IPS DF 4.7 (cell line): ENCODE results near the gene ZBTB17.
"Not testable (repeated sequence)": the region's sequence is repeated elsewhere in the genome, so short reads cannot be mapped to it uniquely, and the experiment has no call there.

Experiments
- DNase-seq: peaks from one replicate; pipeline ENCODE4 v3.0.0-alpha.2; 2013; ENCODE audit warnings: low spot score; ENCODE audit errors: extremely low read depth

The ZBTB17 gene

DNA sequence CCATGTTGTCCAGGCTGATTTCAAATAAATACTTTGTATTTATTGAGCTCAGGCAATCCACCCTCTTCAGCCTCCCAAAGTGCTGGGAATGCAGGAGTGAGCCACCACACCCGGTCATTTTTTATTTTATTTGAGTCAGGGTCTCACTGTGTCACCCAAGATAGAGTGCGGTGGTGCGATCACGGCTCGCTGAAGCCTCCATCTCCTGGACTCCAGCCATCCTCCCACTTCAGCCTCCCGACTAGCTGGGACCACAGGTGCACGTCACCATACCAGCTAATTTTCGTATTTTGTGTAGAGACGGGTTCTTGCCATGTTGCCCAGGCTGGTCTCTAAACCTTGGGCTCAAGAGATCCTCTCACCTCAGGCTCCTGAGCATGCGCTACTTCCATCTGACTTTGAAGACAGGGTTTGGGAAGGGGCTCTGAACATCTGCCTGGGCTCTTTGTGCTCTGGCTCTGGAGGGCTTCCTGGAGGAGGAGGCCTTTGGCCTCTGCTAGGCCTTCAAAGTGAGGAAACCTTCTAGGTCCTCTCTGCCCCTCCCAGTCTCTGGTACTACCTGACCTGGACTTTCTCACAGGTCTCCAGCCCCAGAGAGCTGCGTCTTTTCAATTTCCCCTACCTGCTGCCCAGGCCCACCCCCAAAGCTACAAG is 36.2 kb upstream of the ZBTB17 start:
- no peak for DNase-seq

DNA sequence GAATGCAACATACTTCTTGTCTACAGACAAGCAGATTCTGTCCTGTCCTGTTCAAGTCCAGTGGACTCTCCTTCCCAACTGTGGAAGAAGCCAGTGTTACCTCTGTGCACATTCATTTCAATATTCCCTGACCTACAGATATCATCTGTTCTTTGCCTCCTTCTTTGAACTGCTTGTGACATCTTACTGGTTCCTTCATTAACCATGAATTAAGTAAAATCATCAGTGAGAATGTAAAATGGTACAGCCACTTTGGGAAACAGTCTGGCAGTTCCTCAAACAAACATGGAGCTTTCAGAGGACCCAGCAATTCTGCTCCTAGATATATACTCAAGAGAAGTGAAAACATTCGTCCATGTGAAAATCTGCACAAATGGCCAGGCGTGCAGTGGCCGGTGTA is 34.9 kb upstream of the ZBTB17 start:
- DNase-seq, result no peak

DNA sequence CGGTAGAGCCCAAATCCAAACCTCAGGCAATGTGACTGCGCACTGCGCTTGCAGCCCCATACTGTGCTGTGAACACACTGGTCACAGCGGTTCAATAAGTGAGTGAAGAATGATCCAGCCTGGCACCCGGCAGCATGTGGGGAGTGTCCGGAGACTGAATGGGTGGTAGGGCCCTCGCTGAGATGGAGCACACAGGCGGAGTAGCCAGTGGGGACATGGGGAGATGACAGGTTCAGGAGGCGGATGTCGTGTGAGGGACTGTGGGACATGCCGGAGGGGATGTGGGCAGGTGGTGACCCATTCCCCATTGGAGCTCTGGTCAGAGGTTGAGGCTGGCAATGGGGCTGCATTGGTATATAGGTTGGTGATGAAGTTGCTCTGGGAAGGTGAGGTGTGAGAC is 33.8 kb upstream of the ZBTB17 start:
- no peak for DNase-seq

DNA sequence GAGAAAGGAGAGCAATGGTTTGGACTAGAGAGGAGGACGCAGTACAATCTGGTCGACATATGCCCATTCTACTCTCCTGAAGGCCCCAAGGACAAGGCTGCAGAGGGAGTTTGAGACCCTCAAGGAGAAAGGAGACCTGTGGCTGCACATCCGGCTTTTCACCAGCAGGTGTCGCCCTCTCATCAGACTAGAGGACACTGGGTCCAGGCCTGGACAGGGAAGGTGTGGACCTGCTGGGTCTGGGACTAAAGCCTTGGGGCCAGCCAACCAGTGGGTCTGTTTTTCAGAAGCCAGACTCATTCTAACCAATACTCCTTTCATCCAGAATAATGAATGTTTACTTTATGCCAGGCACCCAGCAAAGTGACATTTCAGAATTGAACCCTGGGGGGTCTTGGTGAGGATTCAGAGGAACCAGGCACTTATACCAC is 33.1 kb upstream of the ZBTB17 start:
- no peak for DNase-seq

DNA sequence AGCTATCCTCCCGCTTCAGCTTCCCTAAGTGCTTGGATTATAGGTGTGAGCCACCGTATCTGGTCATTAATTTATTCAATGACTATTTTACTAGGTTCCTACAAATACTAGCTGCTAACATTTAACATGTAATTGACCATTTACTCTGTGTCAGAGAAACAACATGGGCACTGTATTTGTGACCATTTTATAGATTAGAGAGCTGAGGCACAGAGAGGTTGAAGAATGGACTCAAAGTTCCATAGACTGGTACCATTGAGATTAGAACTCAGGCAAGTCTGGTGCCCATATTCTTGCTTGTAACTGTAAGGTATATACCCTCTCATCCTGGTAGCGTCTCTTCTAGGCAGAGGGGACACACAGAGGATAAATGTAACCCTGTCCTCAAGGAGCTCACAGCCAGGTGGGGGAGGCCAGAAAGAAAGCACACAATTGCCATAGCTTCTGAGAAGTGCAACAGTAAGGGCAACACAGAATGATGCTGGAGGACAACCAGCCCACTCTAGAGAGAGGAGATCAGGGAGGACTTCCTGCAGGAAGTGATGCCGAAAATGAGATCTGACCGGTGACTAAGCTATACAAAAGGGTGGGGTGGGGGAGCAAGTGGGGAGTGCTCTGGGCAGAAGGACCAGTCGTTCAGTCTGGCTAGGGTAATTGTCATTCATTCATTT is 31.9 kb upstream of the ZBTB17 start:
- DNase-seq, result no peak

DNA sequence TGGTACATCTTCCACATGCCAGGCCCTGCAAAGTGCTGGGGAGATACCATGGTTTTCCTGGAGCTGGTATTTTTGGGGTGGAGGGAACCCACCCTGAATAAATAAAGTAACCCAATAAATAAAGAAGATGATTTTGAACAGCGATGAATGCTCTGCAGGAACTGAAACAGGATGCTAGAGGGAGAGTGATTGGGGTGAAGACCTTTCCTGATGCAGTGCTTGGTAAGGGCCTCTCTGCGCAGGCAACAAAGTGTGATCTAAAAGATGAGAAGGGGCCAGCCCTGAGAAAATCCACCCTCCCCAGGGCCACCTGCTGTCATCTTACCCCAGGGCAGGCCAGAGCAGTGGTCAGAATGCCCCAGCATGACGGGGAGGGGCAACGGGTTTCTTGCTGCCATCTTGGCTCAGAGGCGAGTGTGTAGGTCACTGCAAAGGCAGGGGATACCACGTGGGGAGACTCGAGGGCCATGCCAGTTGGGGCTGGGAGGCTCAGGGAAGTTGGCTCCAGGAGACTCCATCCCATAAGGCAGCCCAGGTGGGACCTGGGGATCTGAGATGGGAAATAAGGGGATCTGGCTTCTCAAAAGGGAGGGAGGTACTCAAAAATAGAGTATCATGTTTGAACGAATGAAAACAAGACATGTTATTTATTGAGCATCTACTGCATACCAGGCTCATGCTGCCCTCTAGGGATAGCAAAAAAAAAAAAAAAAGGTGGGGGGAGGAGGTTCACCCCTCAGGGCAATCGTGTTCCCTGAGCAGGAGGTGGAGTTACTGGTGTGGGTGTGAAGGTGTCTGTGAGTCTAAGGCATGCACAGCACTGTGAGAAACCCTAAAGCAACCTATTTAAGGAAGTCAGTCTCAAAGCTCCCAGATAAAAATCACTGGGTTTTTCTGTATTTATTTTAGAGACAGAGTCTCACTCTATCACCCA is 30.9 kb upstream of the ZBTB17 start:
- DNase-seq, result no peak

DNA sequence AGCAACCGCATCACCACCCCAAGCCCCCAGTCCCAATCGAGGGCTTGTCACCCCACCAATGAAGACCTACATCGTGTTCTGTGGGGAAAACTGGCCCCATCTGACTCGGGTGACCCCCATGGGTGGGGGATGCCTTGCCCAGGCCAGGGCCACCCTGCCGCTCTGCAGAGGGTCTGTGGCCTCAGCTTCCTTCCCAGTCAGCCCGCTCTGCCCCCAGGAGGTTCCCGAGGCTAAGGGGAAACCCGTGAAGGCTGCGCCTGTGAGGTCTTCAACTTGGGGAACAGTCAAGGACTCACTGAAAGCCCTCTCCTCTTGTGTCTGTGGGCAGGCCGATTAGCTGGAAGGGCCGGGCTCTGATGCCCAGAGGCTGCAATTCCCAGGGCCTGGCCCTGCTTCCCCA is 30.1 kb upstream of the ZBTB17 start:
- no peak for DNase-seq

DNA sequence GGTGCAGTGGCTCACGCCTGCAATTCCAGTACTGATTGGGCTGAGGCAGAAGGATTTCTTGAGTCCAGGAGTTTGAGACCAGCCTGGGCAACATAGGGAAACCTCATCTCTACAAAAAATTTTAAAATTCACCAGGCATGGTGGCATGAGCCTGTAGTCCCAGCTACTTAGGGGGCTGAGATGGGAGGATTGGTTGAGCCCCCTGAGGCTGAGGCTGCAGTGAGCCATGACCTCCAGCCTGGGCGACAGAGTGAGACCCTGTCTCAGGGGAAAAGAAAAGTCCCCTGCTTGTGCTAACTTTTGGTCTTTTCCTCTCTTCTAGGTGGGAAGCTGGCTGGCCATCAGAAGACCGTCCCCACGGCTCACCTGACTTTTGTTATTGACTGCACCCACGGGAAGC is 29.7 kb upstream of the ZBTB17 start:
- no peak for DNase-seq

DNA sequence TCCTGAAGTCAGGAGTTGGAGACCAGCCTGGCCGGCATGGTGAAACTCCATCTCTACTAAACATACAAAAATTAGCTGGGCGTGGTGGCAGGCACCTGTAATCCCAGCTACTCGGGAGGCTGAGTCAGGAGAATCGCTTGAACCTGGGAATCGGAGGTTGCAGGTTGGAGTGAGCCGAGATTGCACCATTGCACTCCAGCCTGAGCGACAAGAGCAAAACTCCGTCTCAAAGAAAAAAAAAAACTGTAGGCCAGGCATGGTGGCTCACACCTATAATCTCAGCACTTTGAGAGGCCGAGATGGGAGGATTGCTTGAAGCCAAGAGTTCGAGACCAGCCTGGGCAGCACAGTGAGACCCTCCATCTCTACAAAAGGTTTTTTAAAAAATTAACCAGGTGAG is 25.4 kb upstream of the ZBTB17 start:
- DNase-seq, result not testable (repeated sequence)

DNA sequence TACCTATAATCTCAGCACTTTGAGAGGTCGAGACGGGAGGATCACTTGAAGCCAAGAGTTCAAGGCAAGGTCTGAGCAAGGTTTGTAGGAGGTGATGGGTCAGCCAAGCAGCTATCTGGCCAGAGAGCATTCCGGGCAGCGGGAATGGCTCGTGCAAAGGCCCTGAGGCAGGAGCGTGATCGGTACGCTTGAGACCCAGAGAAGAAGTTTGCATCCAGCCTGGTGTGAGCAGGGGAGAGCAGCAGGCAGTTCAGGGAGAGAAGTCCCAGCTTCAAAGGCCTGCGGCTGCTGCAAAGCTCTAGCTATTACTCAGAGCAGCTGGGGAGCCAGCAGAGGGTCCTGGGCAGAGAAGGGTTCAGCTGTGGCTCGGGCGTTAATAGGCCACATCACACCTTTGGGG is 23.0 kb upstream of the ZBTB17 start:
- no peak for DNase-seq

DNA sequence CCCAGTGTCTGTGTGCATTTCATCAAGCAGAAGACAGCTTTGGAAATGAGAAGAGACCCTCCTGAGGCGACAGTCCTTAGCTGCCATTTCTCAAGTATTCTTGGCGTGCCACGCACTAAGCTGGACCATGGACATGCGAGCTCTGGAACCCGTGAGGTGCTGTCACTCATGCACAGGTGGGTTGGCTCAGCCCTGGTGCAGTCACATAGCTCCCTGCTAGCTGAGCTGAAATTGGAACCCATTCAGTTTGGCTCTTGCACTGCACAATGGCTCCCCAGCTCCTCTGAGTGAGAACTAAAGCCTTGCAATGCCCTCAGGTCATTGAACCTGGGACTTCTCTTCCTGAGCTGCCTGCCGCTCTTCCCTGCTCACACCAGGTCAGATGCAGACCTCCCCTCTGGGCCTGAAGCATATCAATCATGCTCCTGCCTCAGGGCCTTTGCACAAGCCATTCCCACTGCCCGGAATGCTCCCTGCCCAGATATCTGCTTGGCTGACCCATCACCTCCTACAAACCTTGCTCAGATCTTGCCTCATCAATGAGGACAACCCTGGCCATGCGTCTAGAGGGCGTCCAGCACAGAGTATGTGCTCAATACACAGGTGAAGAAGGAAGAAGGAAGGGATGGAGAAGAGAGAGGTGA is 21.9 kb upstream of the ZBTB17 start:
- DNase-seq, result no peak

DNA sequence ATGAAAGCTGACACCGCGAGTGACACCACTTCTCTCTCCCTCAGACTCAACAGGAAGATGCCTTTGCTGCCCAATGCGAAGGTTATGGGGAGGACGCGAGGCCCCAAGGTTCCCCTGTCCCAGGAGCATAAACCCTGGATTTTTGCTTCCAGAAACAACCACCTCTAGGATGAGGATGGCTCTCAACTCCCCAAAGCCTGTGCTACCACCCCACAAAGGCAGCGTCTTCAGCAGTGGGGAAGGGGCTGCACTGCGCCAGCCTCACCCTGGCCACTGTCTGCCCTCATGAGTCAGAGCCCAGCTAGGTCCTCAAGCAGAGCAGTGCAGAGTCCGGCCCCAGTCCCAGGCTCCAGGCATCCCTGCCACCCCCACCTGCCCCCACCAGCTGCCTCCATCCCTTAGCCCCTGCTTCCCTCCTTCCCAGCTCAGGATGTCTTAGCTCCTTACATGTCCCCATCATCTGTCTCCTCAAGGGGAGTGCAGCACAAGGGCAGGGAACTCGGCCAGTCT is 21.2 kb upstream of the ZBTB17 start:
- DNase-seq, result no peak

DNA sequence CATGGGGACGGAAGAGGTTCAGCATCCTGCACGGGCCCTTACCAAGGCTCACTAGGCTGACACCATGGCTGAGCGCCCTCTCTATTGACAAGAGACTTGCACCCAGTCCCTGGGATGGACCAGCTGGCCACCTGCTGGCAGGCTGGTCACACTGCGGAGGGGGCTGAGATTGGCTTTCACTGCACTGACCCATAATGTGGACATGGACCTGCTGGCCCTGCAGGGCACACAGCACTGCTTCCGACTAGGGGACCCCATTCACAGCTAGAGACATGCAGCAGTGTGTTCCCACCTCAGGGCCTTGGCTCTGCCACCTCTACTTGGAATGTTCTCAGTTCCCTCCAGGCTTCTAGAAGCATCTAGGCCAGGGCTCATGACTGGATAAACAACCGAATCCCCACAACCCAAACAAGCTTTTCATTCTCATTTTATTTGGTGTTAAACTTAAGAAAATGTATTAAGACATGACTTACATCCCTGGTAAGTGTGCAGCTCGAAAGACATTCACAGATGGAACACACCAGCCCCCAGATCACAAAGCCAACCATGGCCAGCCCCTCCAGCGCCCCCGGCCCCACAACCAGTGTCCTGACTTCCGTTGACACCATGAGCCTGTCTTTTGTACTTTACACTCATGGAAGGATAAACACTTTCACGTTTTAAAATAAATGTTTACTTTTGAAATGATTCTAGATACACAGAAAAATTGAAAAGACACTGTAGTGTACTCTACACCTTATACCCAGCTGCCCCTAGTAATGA is 18.9 kb upstream of the ZBTB17 start:
- DNase-seq, result no peak

DNA sequence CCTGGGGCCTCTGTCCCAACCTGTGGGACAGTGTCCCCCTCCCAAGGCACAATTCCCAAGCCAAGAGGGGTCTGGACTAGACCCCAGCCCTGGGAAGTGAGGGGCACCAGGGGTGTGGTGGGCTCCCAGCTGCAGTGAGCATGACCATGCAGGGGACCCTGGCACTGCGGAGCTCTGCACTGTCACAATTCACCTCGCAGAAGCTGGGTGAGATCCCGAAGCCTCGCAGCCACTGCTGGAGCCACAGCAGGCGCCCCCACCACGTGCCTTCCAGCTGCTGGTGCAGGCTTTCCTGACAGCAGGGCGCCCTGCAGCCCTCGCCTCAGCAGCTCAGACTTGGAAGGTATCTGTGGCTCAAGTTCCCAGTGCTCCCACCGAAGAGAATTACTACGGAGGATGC is 18.2 kb upstream of the ZBTB17 start:
- no peak for DNase-seq

DNA sequence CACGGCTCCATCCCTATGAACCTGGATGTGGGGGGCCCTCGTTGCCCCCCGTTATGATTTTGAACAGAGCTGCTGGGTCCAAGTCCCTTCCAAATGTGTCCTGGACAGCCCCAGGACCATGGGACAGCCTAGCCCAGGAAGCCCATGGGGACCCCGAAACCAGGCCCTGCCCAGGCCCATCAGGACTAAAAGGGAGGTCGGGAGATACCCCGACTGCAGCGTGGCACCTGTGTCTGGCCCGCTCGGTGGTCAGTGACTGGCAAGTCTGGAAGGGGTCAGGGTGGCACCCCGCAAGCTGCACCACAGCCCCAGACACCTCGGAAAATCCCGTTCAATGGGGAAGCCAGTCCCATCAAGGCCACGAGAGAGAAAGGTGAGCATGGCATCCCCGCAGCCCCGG is 17.8 kb upstream of the ZBTB17 start:
- DNase-seq, result no peak

DNA sequence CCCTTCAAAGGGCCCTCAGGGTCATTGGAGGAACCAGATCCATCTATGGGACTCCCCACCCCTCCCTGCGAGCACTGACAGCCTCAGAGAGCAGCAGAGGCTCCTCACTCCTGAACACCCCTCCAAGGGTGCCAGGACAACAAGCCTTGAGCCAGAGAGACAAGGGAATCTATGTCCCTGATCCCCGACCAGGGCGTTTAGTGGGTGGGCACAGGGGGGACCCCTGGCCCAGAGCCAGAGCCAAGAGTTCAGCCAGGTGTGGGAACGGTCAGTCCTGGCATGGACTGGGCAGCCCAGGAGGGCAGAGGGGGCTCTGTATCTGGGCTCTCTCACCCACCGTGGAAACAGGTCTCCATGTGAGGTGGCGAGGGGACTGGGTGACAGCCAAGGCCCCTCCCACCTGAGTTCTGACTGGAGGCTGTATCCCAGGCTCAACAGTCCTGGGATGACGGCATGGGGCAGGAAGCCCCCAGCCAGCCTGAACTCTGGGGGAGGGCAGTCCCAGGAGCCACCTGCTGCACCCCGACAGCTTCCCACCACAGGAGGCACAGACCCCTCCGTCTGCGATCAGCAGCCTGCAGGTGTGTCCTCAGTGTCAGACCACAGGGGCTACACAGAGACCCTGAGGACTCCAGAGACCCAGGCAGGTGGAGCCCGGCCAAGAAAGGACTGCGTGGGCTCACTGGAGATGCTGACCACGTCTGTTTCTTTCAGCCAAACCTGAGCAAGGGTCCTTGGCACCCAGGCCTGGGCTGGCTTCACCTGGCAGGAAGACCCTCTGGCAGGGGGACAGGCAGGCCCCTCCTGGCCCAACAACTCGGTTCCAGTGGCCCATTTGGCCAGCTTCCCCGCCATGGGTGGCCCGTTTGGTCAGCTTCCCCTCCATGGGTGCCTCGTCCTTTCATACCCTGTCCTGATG is 16.9 kb upstream of the ZBTB17 start:
- no peak for DNase-seq

DNA sequence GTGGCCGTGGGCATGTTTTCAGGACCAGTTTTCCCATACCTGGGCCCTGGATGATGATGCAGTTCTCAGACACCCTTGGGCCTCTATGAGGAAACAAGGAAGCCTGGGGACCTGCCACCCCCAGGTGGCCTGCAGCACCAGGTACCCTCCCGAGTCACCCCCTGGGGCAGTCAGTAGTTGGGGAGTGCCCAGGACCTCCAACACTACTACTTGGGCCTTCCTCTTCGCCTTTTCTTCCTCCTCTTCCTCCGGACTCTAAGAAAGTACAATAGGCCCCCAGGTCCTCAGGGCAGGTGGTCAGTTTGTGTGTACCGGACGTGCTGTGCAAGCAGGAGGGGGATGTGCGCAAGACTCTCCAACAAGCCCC is 16.3 kb upstream of the ZBTB17 start:
- DNase-seq, result no peak

DNA sequence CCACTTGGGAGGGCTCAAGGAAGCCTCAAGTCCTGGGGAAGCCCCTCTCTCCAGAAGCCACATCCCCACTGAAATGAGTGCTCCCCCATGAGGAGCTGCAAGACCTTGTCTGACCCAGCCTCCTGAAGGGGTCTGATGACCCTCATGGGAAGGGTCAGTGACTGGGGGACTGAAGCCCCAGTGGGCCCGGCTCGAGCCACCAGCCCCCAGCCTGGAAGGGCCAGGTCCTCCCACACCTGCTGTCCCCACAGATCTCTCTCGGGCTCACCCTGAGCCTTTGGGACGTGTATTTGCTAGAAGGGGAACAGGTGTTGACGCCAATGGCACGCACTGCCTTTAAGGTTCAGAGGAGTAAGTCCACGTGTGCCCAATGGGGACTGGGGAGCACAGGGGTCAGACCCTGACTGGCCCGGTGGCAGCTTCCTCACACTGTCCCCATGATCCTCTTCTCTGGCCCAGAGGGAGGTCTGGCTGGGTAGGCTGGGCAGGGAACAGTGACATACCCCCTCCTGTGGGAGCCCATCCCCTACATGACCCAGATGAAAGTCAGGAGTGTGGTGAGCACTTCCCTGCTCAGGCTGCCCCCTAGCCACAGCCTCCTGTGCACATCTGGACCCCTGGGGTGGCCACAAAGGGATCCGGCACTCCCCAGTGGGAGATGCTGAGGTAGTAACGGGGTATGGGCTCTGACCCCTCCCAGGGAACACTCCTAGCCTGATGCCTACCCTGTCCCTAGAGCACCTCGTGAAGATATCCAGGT is 15.7 kb upstream of the ZBTB17 start:
- no peak for DNase-seq

DNA sequence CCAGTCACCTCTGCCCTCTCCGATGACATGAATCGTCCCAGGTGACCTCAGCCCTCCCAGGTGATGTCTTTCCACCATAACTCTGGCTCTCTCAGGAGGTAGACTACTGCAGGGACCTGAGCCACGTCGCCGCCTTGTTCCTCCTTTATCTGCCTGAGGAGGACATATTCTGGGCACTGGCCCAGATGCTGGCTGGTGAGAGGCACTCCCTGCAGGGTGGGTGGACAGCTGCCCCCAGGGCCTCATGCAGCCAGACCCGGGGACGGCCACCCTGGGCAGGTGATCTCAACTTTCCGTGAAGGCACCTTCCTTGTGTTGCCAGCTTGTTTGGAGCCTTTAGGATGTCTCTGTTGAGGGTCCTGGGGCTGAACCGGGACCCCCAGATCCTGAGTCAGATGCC is 13.9 kb upstream of the ZBTB17 start:
- no peak for DNase-seq
